Keratinocyte (primary cell): ENCODE data around the gene FAAH. TPM values are rescaled to one million over a fixed set of nuclear protein-coding genes. Genes with fewer than 3 reads are reported as not detected.

Experiments
- DNase-seq: peaks from one replicate; pipeline ENCODE4 v3.0.0-alpha.2; 2011; ENCODE audit warnings: low read depth, missing footprints, low spot score
- FAIRE-seq: peaks from 2 replicates; lab custom pipeline; 2011; peaks lifted over from hg19 to GRCh38; lab: Jason Lieb, UNC
- H2AFZ ChIP-seq: 2 replicates; pipeline ENCODE4 v1.6.0; 2012; ENCODE audit warnings: low read length, control low read depth, inconsistent platforms; ENCODE audit not compliant: control insufficient read depth
- H3K27ac ChIP-seq: 2 replicates; pipeline ENCODE4 v1.5.1; 2011; ENCODE audit warnings: low read length; ENCODE audit not compliant: control insufficient read depth, insufficient read depth
- H3K27me3 ChIP-seq: 3 replicates; pipeline ENCODE4 v1.6.0; 2011; ENCODE audit warnings: low read length; ENCODE audit not compliant: control insufficient read depth, insufficient read depth; ENCODE audit errors: extremely low read depth
- H3K36me3 ChIP-seq, 2 experiments: 2 replicates in 1 of 2; 3 replicates in 1 of 2; pipeline ENCODE4 v1.5.1; 2011; ENCODE audit warnings: low read length in 2 of 2, mild to moderate bottlenecking in 1 of 2; ENCODE audit not compliant: control insufficient read depth in 2 of 2, insufficient read depth in 2 of 2; ENCODE audit errors: extremely low read depth in 1 of 2
- H3K4me1 ChIP-seq: 3 replicates; pipeline ENCODE4 v1.5.1; 2011; ENCODE audit warnings: low read length; ENCODE audit not compliant: control insufficient read depth, insufficient read depth; ENCODE audit errors: extremely low read depth
- H3K4me2 ChIP-seq: 3 replicates; pipeline ENCODE4 v1.6.0; 2011; ENCODE audit warnings: low read depth, low read length; ENCODE audit not compliant: control insufficient read depth, insufficient read depth; ENCODE audit errors: extremely low read depth
- H3K4me3 ChIP-seq, 3 experiments: fragments of 200-600 bp in 1 of 3; sonication (generic) in 1 of 3; 2 replicates in 2 of 3; 3 replicates in 1 of 3; pipeline ENCODE4 v1.5.1; 2011 to 2016; ENCODE audit warnings: low read length in 3 of 3, mild to moderate bottlenecking in 3 of 3, control low read depth in 2 of 3, inconsistent platforms in 1 of 3, low read depth in 1 of 3, mixed read lengths in 1 of 3, mixed run types in 1 of 3, moderate library complexity in 1 of 3; ENCODE audit not compliant: control insufficient read depth in 2 of 3, insufficient read depth in 2 of 3; ENCODE audit errors: extremely low read depth in 1 of 3
- H3K79me2 ChIP-seq: 2 replicates; pipeline ENCODE4 v1.6.0; 2012; ENCODE audit warnings: low read length; ENCODE audit not compliant: control insufficient read depth, insufficient read depth
- H3K9ac ChIP-seq: 3 replicates; pipeline ENCODE4 v1.6.0; 2011; ENCODE audit warnings: low read length; ENCODE audit not compliant: control insufficient read depth, insufficient read depth; ENCODE audit errors: extremely low read depth
- H3K9me1 ChIP-seq: 3 replicates; pipeline ENCODE4 v1.6.0; 2011; ENCODE audit warnings: low read length; ENCODE audit not compliant: control insufficient read depth, insufficient read depth; ENCODE audit errors: extremely low read depth
- H3K9me3 ChIP-seq: 2 replicates; pipeline ENCODE4 v1.5.1; 2012; ENCODE audit warnings: low read depth, low read length; ENCODE audit not compliant: control insufficient read depth
- H4K20me1 ChIP-seq: 3 replicates; pipeline ENCODE4 v1.6.0; 2011; ENCODE audit warnings: low read length; ENCODE audit not compliant: control insufficient read depth, insufficient read depth; ENCODE audit errors: extremely low read depth
- EZH2 ChIP-seq: IDR thresholded peaks from one replicate; pipeline ENCODE4 v1.6.1; 2012; ENCODE audit warnings: inconsistent platforms, mild to moderate bottlenecking, low read length, moderate library complexity
- dilution Hi-C: fragments of 300-500 bp; cut with MboI; formaldehyde crosslinking; loops from one replicate; pipeline ENCODE4 v1.7.0; 2020; ENCODE audit warnings: low sequenced_read_pairs; ENCODE audit not compliant: extremely low pct_ligation_motif_present
- polyA plus RNA-seq, 5 experiments: library from polyadenylated mRNA; depleted of rRNA in 3 of 5; stranded (reverse) in 3 of 5; stranded (forward) in 1 of 5; unstranded in 1 of 5; fragments of >200 nt; gene quantifications; 1 replicate in 1 of 5; 2 replicates in 3 of 5; 3 replicates in 1 of 5; pipeline versions ENCODE4 v1.2.1 to v1.2.3, GENCODE V29; 2011 to 2012; ENCODE audit warnings: missing spikeins in 2 of 5, low read depth in 1 of 5, low replicate concordance in 1 of 5
- TF ChIP-seq, protein P1 (sequence below), 3 experiments: IDR thresholded peaks in 1 of 3; conservative IDR thresholded peaks in 1 of 3; optimal IDR thresholded peaks in 1 of 3; 2 replicates in 2 of 3; 3 replicates in 1 of 3; pipeline versions ENCODE3 to v1.5.1; 2011; ENCODE audit warnings: low read length in 3 of 3, mild to moderate bottlenecking in 3 of 3, moderate library complexity in 2 of 3, control low read depth in 1 of 3, inconsistent platforms in 1 of 3; ENCODE audit not compliant: insufficient read depth in 2 of 3; ENCODE audit errors: extremely low read depth in 1 of 3

The FAAH gene
- polyA plus RNA-seq, 1 donor (not counting 4 experiments of a cell fraction or from before 2014, with no cell fraction given): 5.3 TPM

DNA sequence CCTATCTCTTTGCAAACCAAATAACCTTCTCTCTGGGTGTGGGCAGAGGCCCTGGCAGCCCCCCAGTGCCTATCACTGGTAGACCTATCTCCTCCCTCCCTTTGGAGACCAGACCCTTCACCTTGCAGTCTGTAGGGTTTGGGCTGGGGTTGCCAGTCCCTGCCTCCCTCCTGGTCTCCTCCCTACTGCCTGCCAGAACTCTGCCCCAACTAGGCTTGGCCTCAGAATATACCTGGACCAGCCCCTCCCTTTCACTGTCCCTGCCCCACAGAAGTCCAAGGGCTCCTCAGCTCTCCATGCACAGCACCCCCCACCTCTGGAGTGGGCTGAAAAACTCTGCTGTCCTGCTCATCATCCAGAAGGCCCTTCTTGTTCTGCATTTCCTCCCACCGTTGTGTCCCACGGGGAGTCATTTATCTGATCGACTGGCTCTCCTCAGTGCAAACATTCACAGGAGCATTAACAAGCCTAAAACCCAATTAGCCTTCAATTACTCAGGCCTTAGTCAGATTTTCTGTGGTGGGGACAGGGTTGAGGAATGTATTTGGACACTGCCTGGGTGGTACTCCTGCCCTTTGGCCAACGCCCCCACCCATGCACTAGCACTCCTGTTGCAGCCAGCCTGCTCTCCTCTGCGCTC lies 67.8 kb downstream of the FAAH start:
- peaks cover 2% of the 10 kb centered on the region for H3K4me1 ChIP-seq
- dilution Hi-C loops: no loop called here
- H3K9me3 ChIP-seq: no peaks in the 10 kb centered on the region
- H3K4me3 ChIP-seq: no peak overlapping the region
- TF ChIP-seq, protein P1, sequence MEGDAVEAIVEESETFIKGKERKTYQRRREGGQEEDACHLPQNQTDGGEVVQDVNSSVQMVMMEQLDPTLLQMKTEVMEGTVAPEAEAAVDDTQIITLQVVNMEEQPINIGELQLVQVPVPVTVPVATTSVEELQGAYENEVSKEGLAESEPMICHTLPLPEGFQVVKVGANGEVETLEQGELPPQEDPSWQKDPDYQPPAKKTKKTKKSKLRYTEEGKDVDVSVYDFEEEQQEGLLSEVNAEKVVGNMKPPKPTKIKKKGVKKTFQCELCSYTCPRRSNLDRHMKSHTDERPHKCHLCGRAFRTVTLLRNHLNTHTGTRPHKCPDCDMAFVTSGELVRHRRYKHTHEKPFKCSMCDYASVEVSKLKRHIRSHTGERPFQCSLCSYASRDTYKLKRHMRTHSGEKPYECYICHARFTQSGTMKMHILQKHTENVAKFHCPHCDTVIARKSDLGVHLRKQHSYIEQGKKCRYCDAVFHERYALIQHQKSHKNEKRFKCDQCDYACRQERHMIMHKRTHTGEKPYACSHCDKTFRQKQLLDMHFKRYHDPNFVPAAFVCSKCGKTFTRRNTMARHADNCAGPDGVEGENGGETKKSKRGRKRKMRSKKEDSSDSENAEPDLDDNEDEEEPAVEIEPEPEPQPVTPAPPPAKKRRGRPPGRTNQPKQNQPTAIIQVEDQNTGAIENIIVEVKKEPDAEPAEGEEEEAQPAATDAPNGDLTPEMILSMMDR (optimal IDR thresholded peaks at IDR 0.05 in 1 of 3, IDR thresholded peaks at IDR 0.05 in 1 of 3, conservative IDR thresholded peaks at IDR 0.05 in 1 of 3; ENCODE audit: extremely low read depth in 1 of 3, insufficient read depth in 2 of 3, low read length in 3 of 3): no peak
- TF ChIP-seq EZH2: no peak
- peaks cover 53% of the 10 kb centered on the region for H3K27me3 ChIP-seq
- H3K9ac ChIP-seq: no peak overlapping the region
- no peaks in the 10 kb centered on the region for H4K20me1 ChIP-seq
- no peaks in the 10 kb centered on the region for H3K9me1 ChIP-seq
- H3K79me2 ChIP-seq: no peaks in the 10 kb centered on the region
- H3K4me2 ChIP-seq: no peak overlapping the region
- DNase-seq (no peak), FAIRE-seq (no peak)
- H2AFZ ChIP-seq: no peak overlapping the region
- H3K27ac ChIP-seq: no peak overlapping the region
- H3K36me3 ChIP-seq: no peaks in the 10 kb centered on the region

Other genes with a start within 250 kb of the FAAH start
- 312 to 376 TPM (median 362 TPM) in 3 replicates for gene TSPAN1, start 219.2 kb upstream of the FAAH start, polyA plus RNA-seq
- not detected in 3 replicates for gene P3R3URF, start 217.8 kb upstream of the FAAH start, polyA plus RNA-seq
- 49.6 to 64.6 TPM (median 60.9 TPM) in 3 replicates for gene POMGNT1, start 195.9 kb upstream of the FAAH start, polyA plus RNA-seq
- 3.5 to 4.5 TPM (median 4.1 TPM) in 3 replicates for gene LURAP1, start 191.0 kb upstream of the FAAH start, polyA plus RNA-seq
- 0.42 to 5.1 TPM (median 3.8 TPM) in 3 replicates for gene RAD54L, start 146.6 kb upstream of the FAAH start, polyA plus RNA-seq
- gene LRRC41, start 90.7 kb upstream of the FAAH start, polyA plus RNA-seq: 51.2 to 77.6 TPM (median 70.8 TPM) in 3 replicates
- 650 to 970 TPM (median 720 TPM) in 3 replicates for gene UQCRH, start 90.6 kb upstream of the FAAH start, polyA plus RNA-seq
- 26.3 to 28.2 TPM (median 26.6 TPM) in 3 replicates for gene NSUN4, start 53.5 kb upstream of the FAAH start, polyA plus RNA-seq
- gene DMBX1, start 95.5 kb downstream of the FAAH start, polyA plus RNA-seq: not detected in 3 replicates
- gene KNCN, start 157.3 kb downstream of the FAAH start, polyA plus RNA-seq: not detected in 3 replicates
- 45.1 to 59.9 TPM (median 55.7 TPM) in 3 replicates for gene MKNK1, start 210.0 kb downstream of the FAAH start, polyA plus RNA-seq
- gene MOB3C, start 222.5 kb downstream of the FAAH start, polyA plus RNA-seq: 15.8 to 25.6 TPM (median 18.4 TPM) in 3 replicates